Stimulated activated CD8-positive, alpha-beta memory T cell treated with anti-CD3 and anti-CD28 coated beads, Interleukin-15, amount 100 ng/mL, for 4 hours (primary cell): Measurements from ENCODE around the gene DYRK3.
A peak's percentile ranks its signal among the peaks of the same experiment; 100 is the strongest.
"Not testable (repeated sequence)": the region's sequence is repeated elsewhere in the genome, so short reads cannot be mapped to it uniquely, and the experiment has no call there.

Experiments
- DNase-seq, 2 donors: peaks; one replicate each; pipeline ENCODE4 v3.0.0-alpha.2; 2020; ENCODE audit warnings: low read depth in 2 of 2

Gene DYRK3

GRCh38 chr1:206631085-206631509, 4.2 kb upstream of the DYRK3 start:
- DNase-seq, result no peak

- no peak for DNase-seq
These were observed 1.6 kb upstream of the DYRK3 start for GRCh38 chr1:206633708-206634121.

- DNase-seq, result peak; percentile 22 to 50
These were observed 814 bp upstream of the DYRK3 start for GRCh38 chr1:206634365-206635079.

- no peak for DNase-seq
These were observed 626 bp downstream of the DYRK3 start for GRCh38 chr1:206635978-206636345.

- DNase-seq, result no peak
These were observed 1.3 kb downstream of the DYRK3 start for GRCh38 chr1:206636671-206637070.

- DNase-seq, result no peak
These were observed 2.3 kb downstream of the DYRK3 start for GRCh38 chr1:206637605-206638004.

GRCh38 chr1:206642074-206642473, 6.7 kb downstream of the DYRK3 start:
- not testable (repeated sequence) for DNase-seq

- no peak for DNase-seq
These were observed 7.9 kb downstream of the DYRK3 start for GRCh38 chr1:206643118-206643698.

- no peak for DNase-seq
These were observed 11.2 kb downstream of the DYRK3 start for GRCh38 chr1:206646504-206646903.

GRCh38 chr1:206647224-206647623, 11.9 kb downstream of the DYRK3 start:
- DNase-seq, result no peak

GRCh38 chr1:206649261-206649921, 14.1 kb downstream of the DYRK3 start:
- no peak for DNase-seq

- no peak for DNase-seq
These were observed 15.7 kb downstream of the DYRK3 start for GRCh38 chr1:206651014-206651413.

GRCh38 chr1:206651958-206652890, 16.9 kb downstream of the DYRK3 start:
- no peak for DNase-seq

GRCh38 chr1:206653715-206654459, 18.6 kb downstream of the DYRK3 start:
- no peak for DNase-seq

- no peak for DNase-seq
These were observed 19.5 kb downstream of the DYRK3 start for GRCh38 chr1:206654828-206655227.

GRCh38 chr1:206655471-206655882, 20.1 kb downstream of the DYRK3 start:
- DNase-seq, result no peak

GRCh38 chr1:206656936-206657335, 21.6 kb downstream of the DYRK3 start:
- DNase-seq, result no peak

- DNase-seq, result no peak
These were observed 22.4 kb downstream of the DYRK3 start for GRCh38 chr1:206657751-206658150.

- peak in 1 of 2 donors; percentile 9 for DNase-seq
These were observed 23.1 kb downstream of the DYRK3 start for GRCh38 chr1:206658264-206658980.

GRCh38 chr1:206658981-206659273, 23.6 kb downstream of the DYRK3 start:
- DNase-seq, result no peak

GRCh38 chr1:206660136-206660535, 24.8 kb downstream of the DYRK3 start:
- no peak for DNase-seq
